Measurements from ENCODE around the gene TOMM5. TPM values are rescaled to one million over a fixed set of nuclear protein-coding genes. Genes with fewer than 3 reads are reported as not detected.

Gene TOMM5
- total and polyA plus RNA-seq, 2 experiments from 2014 or later, result 130 to 288 TPM

DNA sequence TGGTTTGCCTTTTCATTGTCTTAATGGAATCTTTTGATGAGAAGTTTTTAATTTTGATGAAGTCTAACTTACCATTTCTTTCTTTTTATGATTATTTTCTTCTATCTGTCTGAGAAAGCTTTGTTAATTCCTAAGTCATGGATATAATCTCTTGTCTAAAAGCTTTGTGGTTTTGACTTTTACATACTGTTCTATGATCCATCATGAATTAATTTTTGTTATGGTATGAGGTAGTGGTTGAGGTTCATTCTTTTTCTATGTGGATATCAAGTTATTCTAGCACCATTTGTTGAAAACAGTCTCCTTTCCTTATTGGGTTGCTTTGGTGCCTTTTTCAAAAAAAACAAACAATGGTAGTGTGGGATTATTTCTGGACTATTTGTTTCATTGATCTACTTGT lies 36.6 kb downstream of the TOMM5 start:
- DNase-seq, result peak; percentile 43
- H3K9me3 ChIP-seq (ENCODE audit: low read depth), result no peaks in the 10 kb centered on the region
- TF ChIP-seq EZH2phosphoT487 (IDR thresholded peaks at IDR 0.05; ENCODE audit: insufficient read depth, low read depth) (no peak), EZH2 (IDR thresholded peaks at IDR 0.05; ENCODE audit: insufficient read depth, poor library complexity, severe bottlenecking) (no peak)
- in situ Hi-C loops (cut with MboI), result no loop called here
- H4K20me1 ChIP-seq (ENCODE audit: insufficient read depth), result no peaks in the 10 kb centered on the region
- no peaks in the 10 kb centered on the region for H3K27me3 ChIP-seq (replicated peaks; ENCODE audit: insufficient read depth)
- H3K4me2 ChIP-seq (ENCODE audit: unreplicated experiment), result peak overlapping the region; percentile 32
- H3K79me2 ChIP-seq (ENCODE audit: insufficient read depth), result peaks cover 8% of the 10 kb centered on the region; the same call in 1 of the 2 replicates
- H3K36me3 ChIP-seq (ENCODE audit: low read depth), result no peaks in the 10 kb centered on the region
- no peak overlapping the region for H3K9ac ChIP-seq
- no peaks in the 10 kb centered on the region for H3F3A ChIP-seq (ENCODE audit: insufficient read depth)
- H3K27ac ChIP-seq, result no peak overlapping the region
- peaks cover 7% of the 10 kb centered on the region; the same call in 1 of the 2 replicates for H3K4me1 ChIP-seq (ENCODE audit: insufficient read depth)
- H2AFZ ChIP-seq, result no peak overlapping the region
- no peaks in the 10 kb centered on the region for H3K9me2 ChIP-seq (ENCODE audit: insufficient read depth)
- no peak overlapping the region for H3K4me3 ChIP-seq

- no peak for TF ChIP-seq EZH2 (IDR thresholded peaks at IDR 0.05; ENCODE audit: insufficient read depth, poor library complexity, severe bottlenecking)
- no peak for TF ChIP-seq EZH2phosphoT487 (IDR thresholded peaks at IDR 0.05; ENCODE audit: insufficient read depth, low read depth)
- WGBS, 2 experiments (ENCODE audit: low coverage in 1 of 2, low lambda C conversion rate in 2 of 2, missing lambda C conversion rate in 2 of 2), result 98 to 100% methylated on average over 3 of the region's 3 CpGs
- no peaks in the 10 kb centered on the region for H3K9me3 ChIP-seq (ENCODE audit: low read depth)
- H3K9ac ChIP-seq, result no peak overlapping the region
- no peaks in the 10 kb centered on the region for H3K9me2 ChIP-seq (ENCODE audit: insufficient read depth)
- in situ Hi-C loops (cut with MboI), result no loop called here
- H4K20me1 ChIP-seq (ENCODE audit: insufficient read depth), result no peaks in the 10 kb centered on the region
- no peak overlapping the region for H3K4me2 ChIP-seq (ENCODE audit: unreplicated experiment)
- no peaks in the 10 kb centered on the region for H3K27me3 ChIP-seq (replicated peaks; ENCODE audit: insufficient read depth)
- no peaks in the 10 kb centered on the region for H3F3A ChIP-seq (ENCODE audit: insufficient read depth)
- no peak overlapping the region for H3K27ac ChIP-seq
- DNase-seq, result no peak
- peaks cover 7% of the 10 kb centered on the region; the same call in 1 of the 2 replicates for H3K4me1 ChIP-seq (ENCODE audit: insufficient read depth)
- no peaks in the 10 kb centered on the region for H3K36me3 ChIP-seq (ENCODE audit: low read depth)
- H3K79me2 ChIP-seq (ENCODE audit: insufficient read depth), result peaks cover 8% of the 10 kb centered on the region; the same call in 1 of the 2 replicates
- H2AFZ ChIP-seq, result no peak overlapping the region
- no peak overlapping the region for H3K4me3 ChIP-seq
These were observed 38.1 kb downstream of the TOMM5 start for GRCh38 chr9:37554318-37554717.

GRCh38 chr9:37551888-37552287 lies 40.5 kb downstream of the TOMM5 start:
- Histone ChIP-seq H3K9ac (no peak overlapping the region), H3K9me3 (ENCODE audit: low read depth) (no peaks in the 10 kb centered on the region), H3K27me3 (replicated peaks; ENCODE audit: insufficient read depth) (no peaks in the 10 kb centered on the region), H3K27ac (no peak overlapping the region), H3K4me2 (ENCODE audit: unreplicated experiment) (no peak overlapping the region), H3K9me2 (ENCODE audit: insufficient read depth) (no peaks in the 10 kb centered on the region), H3K36me3 (ENCODE audit: low read depth) (no peaks in the 10 kb centered on the region), H3K4me3 (no peak overlapping the region), H2AFZ (no peak overlapping the region), H3K79me2 (ENCODE audit: insufficient read depth) (no peaks in the 10 kb centered on the region), H3F3A (ENCODE audit: insufficient read depth) (no peaks in the 10 kb centered on the region), H4K20me1 (ENCODE audit: insufficient read depth) (no peaks in the 10 kb centered on the region), H3K4me1 (ENCODE audit: insufficient read depth) (peaks cover 7% of the 10 kb centered on the region; the same call in 1 of the 2 replicates)
- WGBS, 2 experiments (ENCODE audit: low coverage in 1 of 2, low lambda C conversion rate in 2 of 2, missing lambda C conversion rate in 2 of 2), result 71% methylated on average over 2 of the region's 2 CpGs
- DNase-seq, result no peak
- in situ Hi-C loops (cut with MboI), result no loop called here
- no peak for TF ChIP-seq EZH2 (IDR thresholded peaks at IDR 0.05; ENCODE audit: insufficient read depth, poor library complexity, severe bottlenecking)

DNA sequence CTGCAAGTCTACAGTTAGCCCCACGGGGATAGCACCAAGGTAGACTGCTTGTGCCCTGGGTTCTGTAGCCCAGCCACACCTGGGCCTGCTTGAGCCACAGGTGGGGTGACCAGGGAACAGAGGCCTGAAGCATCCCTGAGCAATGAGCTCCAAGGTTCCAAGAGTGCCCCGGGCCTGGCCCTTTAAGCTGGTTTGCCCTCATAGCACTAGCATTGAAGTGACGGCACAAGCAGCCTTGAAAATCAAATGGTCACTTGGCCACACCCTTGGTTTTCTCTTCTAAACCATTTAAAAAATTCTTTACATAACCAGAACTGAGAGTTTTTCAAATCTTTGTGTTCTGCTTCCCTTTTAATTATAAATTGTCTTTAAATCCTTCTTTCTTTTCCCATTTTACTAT lies 40.9 kb downstream of the TOMM5 start:
- Histone ChIP-seq H3K9ac (no peak overlapping the region), H3K27me3 (replicated peaks; ENCODE audit: insufficient read depth) (no peaks in the 10 kb centered on the region), H3K4me2 (ENCODE audit: unreplicated experiment) (no peak overlapping the region), H3K9me3 (ENCODE audit: low read depth) (no peaks in the 10 kb centered on the region), H3K4me1 (ENCODE audit: insufficient read depth) (peaks cover 7% of the 10 kb centered on the region; the same call in 1 of the 2 replicates), H3K4me3 (no peak overlapping the region), H3K9me2 (ENCODE audit: insufficient read depth) (no peaks in the 10 kb centered on the region), H2AFZ (no peak overlapping the region), H3K79me2 (ENCODE audit: insufficient read depth) (no peaks in the 10 kb centered on the region), H3K36me3 (ENCODE audit: low read depth) (no peaks in the 10 kb centered on the region), H4K20me1 (ENCODE audit: insufficient read depth) (no peaks in the 10 kb centered on the region), H3K27ac (no peak overlapping the region), H3F3A (ENCODE audit: insufficient read depth) (no peaks in the 10 kb centered on the region)
- 92 to 96% methylated on average over 3 of the region's 3 CpGs for WGBS, 2 experiments (ENCODE audit: low coverage in 1 of 2, low lambda C conversion rate in 2 of 2, missing lambda C conversion rate in 2 of 2)
- in situ Hi-C loops (cut with MboI), result no loop called here
- DNase-seq, result no peak
- TF ChIP-seq EZH2phosphoT487 (IDR thresholded peaks at IDR 0.05; ENCODE audit: insufficient read depth, low read depth) (no peak), EZH2 (IDR thresholded peaks at IDR 0.05; ENCODE audit: insufficient read depth, poor library complexity, severe bottlenecking) (no peak)

DNA sequence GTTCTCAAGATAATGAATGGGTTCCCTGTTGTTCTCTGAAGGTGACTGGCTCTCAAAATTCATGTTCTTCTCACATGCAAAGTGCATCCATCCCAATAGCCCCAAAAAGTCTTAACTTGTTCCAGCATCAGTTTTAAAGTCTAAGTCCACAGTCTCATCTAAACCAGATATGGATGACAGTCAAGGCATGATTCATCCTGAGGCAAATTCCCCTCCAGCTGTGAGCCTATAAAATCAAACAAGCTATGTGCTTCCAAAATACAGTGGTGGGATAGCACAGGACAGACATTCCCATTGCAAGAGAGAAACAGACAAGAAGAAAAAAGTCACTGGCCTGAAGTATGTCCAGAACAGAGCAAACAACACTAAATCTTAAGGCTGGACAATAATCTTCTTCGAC lies 41.6 kb downstream of the TOMM5 start:
- peak; percentile 25 for DNase-seq
- no peaks in the 10 kb centered on the region for H3K79me2 ChIP-seq (ENCODE audit: insufficient read depth)
- H3K27ac ChIP-seq, result no peak overlapping the region
- no peaks in the 10 kb centered on the region for H3K9me2 ChIP-seq (ENCODE audit: insufficient read depth)
- peaks cover 3% of the 10 kb centered on the region; the same call in 1 of the 2 replicates for H3K4me1 ChIP-seq (ENCODE audit: insufficient read depth)
- no peak overlapping the region for H3K4me2 ChIP-seq (ENCODE audit: unreplicated experiment)
- TF ChIP-seq EZH2 (IDR thresholded peaks at IDR 0.05; ENCODE audit: insufficient read depth, poor library complexity, severe bottlenecking) (no peak), EZH2phosphoT487 (IDR thresholded peaks at IDR 0.05; ENCODE audit: insufficient read depth, low read depth) (no peak)
- no peaks in the 10 kb centered on the region for H3K27me3 ChIP-seq (replicated peaks; ENCODE audit: insufficient read depth)
- H2AFZ ChIP-seq, result no peak overlapping the region
- H3F3A ChIP-seq (ENCODE audit: insufficient read depth), result no peaks in the 10 kb centered on the region
- H3K9ac ChIP-seq, result no peak overlapping the region
- WGBS, 2 experiments (ENCODE audit: low coverage in 1 of 2, low lambda C conversion rate in 2 of 2, missing lambda C conversion rate in 2 of 2), result 89 to 100% methylated on average over 1 of the region's 1 CpG
- no peaks in the 10 kb centered on the region for H3K36me3 ChIP-seq (ENCODE audit: low read depth)
- no peak overlapping the region for H3K4me3 ChIP-seq
- H3K9me3 ChIP-seq (ENCODE audit: low read depth), result no peaks in the 10 kb centered on the region
- in situ Hi-C loops (cut with MboI), result no loop called here
- no peaks in the 10 kb centered on the region for H4K20me1 ChIP-seq (ENCODE audit: insufficient read depth)
